SK-N-SH (cell line): ENCODE measurements around the gene ING2. TPM values are rescaled to one million over a fixed set of nuclear protein-coding genes. Genes with fewer than 3 reads are reported as not detected.

Experiments
- CTCF ChIP-seq: fragments of 200-600 bp; sonication (generic); IDR thresholded peaks from 2 replicates; pipeline ENCODE4 v1.6.1; 2017; ENCODE audit warnings: antibody characterized with exemption, mild to moderate bottlenecking, moderate library complexity
- ELF1 ChIP-seq: IDR thresholded peaks from 2 replicates; pipeline ENCODE4 v1.4.0; 2012
- EZH2phosphoT487 ChIP-seq: fragments of 200-600 bp; sonication (generic); IDR thresholded peaks from 2 replicates; pipeline ENCODE4 v1.6.1; 2017; ENCODE audit warnings: low read depth, mixed run types, mild to moderate bottlenecking, antibody characterized with exemption, moderate library complexity, borderline replicate concordance
- FOSL2 ChIP-seq: IDR thresholded peaks from 2 replicates; pipeline ENCODE4 v1.4.0; 2012; ENCODE audit warnings: low read depth, mild to moderate bottlenecking, moderate library complexity, borderline replicate concordance
- FOXJ3 ChIP-seq: sonication (generic); formaldehyde crosslinking; IDR thresholded peaks from 2 replicates; pipeline ENCODE4 v1.5.1; 2020; ENCODE audit warnings: mild to moderate bottlenecking, missing genetic modification reagents
- FOXM1 ChIP-seq: IDR thresholded peaks from 2 replicates; pipeline ENCODE4 v1.4.0; 2012; ENCODE audit warnings: low read depth, mild to moderate bottlenecking
- GABPA ChIP-seq: IDR thresholded peaks from 2 replicates; pipeline ENCODE4 v1.4.0; 2012; ENCODE audit warnings: low read depth, mild to moderate bottlenecking
- GATA2 ChIP-seq: sonication (generic); formaldehyde crosslinking; IDR thresholded peaks from 2 replicates; pipeline ENCODE4 v1.5.0; 2020; ENCODE audit warnings: mild to moderate bottlenecking, missing genetic modification reagents
- IRF3 ChIP-seq: fragments of 150-350 bp; IDR thresholded peaks from 2 replicates; pipeline ENCODE4 v1.6.1; 2016; ENCODE audit warnings: mild to moderate bottlenecking, low read depth, low read length
- JUND ChIP-seq: IDR thresholded peaks from 2 replicates; pipeline ENCODE4 v1.4.0; 2012
- MAX ChIP-seq: IDR thresholded peaks from 2 replicates; pipeline ENCODE4 v1.4.0; 2012; ENCODE audit warnings: low read depth
- MEF2A ChIP-seq: IDR thresholded peaks from 2 replicates; pipeline ENCODE4 v1.4.0; 2012; ENCODE audit warnings: low read depth, borderline replicate concordance
- PBX3 ChIP-seq: IDR thresholded peaks from 2 replicates; pipeline ENCODE4; 2012
- POLR2AphosphoS5 ChIP-seq: IDR thresholded peaks from 2 replicates; pipeline ENCODE4 v1.6.1; 2012; ENCODE audit warnings: low read depth, low read length
- RAD21 ChIP-seq: IDR thresholded peaks from 2 replicates; pipeline ENCODE4 v1.6.1; 2012; ENCODE audit warnings: mild to moderate bottlenecking, low read length
- RCOR1 ChIP-seq: fragments of 150-350 bp; IDR thresholded peaks from 2 replicates; pipeline ENCODE4 v1.6.1; 2017; ENCODE audit warnings: antibody characterized with exemption, low read length
- RXRA ChIP-seq: IDR thresholded peaks from 2 replicates; pipeline ENCODE4 v1.4.0; 2012; ENCODE audit warnings: low read depth, mild to moderate bottlenecking, borderline replicate concordance
- SIN3A ChIP-seq: IDR thresholded peaks from 2 replicates; pipeline ENCODE4 v1.6.1; 2012; ENCODE audit warnings: low read depth, mild to moderate bottlenecking, low read length, moderate library complexity, borderline replicate concordance
- SMC3 ChIP-seq: IDR thresholded peaks from 2 replicates; pipeline ENCODE4 v1.6.1; 2012; ENCODE audit warnings: low read depth, low read length, improper control_type of control experiment
- TEAD4 ChIP-seq: IDR thresholded peaks from 2 replicates; pipeline ENCODE4 v1.4.0; 2012; ENCODE audit warnings: mild to moderate bottlenecking, borderline replicate concordance; ENCODE audit not compliant: insufficient read depth
- YY1 ChIP-seq: IDR thresholded peaks from 2 replicates; pipeline ENCODE4 v1.4.0; 2012; ENCODE audit warnings: low read depth, mild to moderate bottlenecking
- polyA plus RNA-seq, 3 experiments: library from polyadenylated mRNA; depleted of rRNA; stranded (reverse); fragments of >200 nt; gene quantifications; 2 replicates each; pipeline ENCODE4 v1.2.3, GENCODE V29; 2012

Gene ING2
- polyA plus RNA-seq, 1 of the 3 experiments (the other 2 are of a cell fraction) = 15.1 TPM

- TF ChIP-seq SIN3A = peak; percentile 46; the same call in 1 of the 2 replicates
- no peak for TF ChIP-seq EZH2phosphoT487
- peak; percentile 63; the same call in 1 of the 2 replicates for TF ChIP-seq MAX
- no peak for TF ChIP-seq FOXM1
- no peak for TF ChIP-seq CTCF
- TF ChIP-seq SMC3 = no peak; the same call in 1 of the 2 replicates
- peak; percentile 16; the same call in 1 of the 2 replicates for TF ChIP-seq POLR2AphosphoS5
- TF ChIP-seq GATA2 (CRISPR knock-in tag) = no peak
- no peak; the same call in 1 of the 2 replicates for TF ChIP-seq YY1
- TF ChIP-seq FOXJ3 (CRISPR knock-in tag) = no peak
- no peak for TF ChIP-seq IRF3
- no peak for TF ChIP-seq RXRA
- 0 out of 2 replicates have a peak, but pooled peaks have one; percentile 2 for TF ChIP-seq TEAD4
- TF ChIP-seq MEF2A = no peak
- no peak for TF ChIP-seq FOSL2
- TF ChIP-seq RAD21 = peak; percentile 57
- peak; percentile 4; the same call in 1 of the 2 replicates for TF ChIP-seq GABPA
- peak; percentile 47; the same call in 1 of the 2 replicates for TF ChIP-seq PBX3
- TF ChIP-seq JUND = no peak
- no peak for TF ChIP-seq ELF1
- no peak for TF ChIP-seq RCOR1
- TF ChIP-seq, all 33 proteins: peak for 13
Measured at GRCh38 chr4:183504064-183504929, 561 bp upstream of the ING2 start (continued).
